ENCODE results near the gene PEX14.

- no peak for TF ChIP-seq ZNF764 (CRISPR knock-in tag; IDR thresholded peaks at IDR 0.05; ENCODE audit: low read depth)
- TF ChIP-seq ZBTB1 (CRISPR knock-in tag; IDR thresholded peaks at IDR 0.05; ENCODE audit: borderline replicate concordance, low read depth): no peak
- TF ChIP-seq EGR1 (conservative IDR thresholded peaks at IDR 0.05): no peak
- no peak for TF ChIP-seq ZNF274 (IDR thresholded peaks at IDR 0.05; ENCODE audit: borderline replicate concordance, low read depth, low read length)
- no peak for TF ChIP-seq RBM17 (IDR thresholded peaks at IDR 0.05; ENCODE audit: borderline replicate concordance, low read depth, low read length)
- no peak for TF ChIP-seq CTCF (IDR thresholded peaks at IDR 0.05 in 2 of 3, conservative IDR thresholded peaks at IDR 0.05 in 1 of 3; ENCODE audit: insufficient read depth in 2 of 3, low read depth in 1 of 3, low read length in 3 of 3)
- no peak for TF ChIP-seq E2F5 (CRISPR knock-in tag; IDR thresholded peaks at IDR 0.05)
- no peak for TF ChIP-seq ZNF766 (CRISPR knock-in tag; conservative IDR thresholded peaks at IDR 0.05)
- no peak for TF ChIP-seq NFE2L1 (tag; IDR thresholded peaks at IDR 0.05; ENCODE audit: borderline replicate concordance, low read depth)
- TF ChIP-seq MAFK (IDR thresholded peaks at IDR 0.05; ENCODE audit: low read length): no peak
- no peak for TF ChIP-seq NFATC3 (IDR thresholded peaks at IDR 0.05)
Measured at GRCh38 chr1:10639775-10640578, 165.2 kb downstream of the PEX14 start.
